K562 (cell line): ENCODE measurements around the gene LSS. TPM values are rescaled to one million over a fixed set of nuclear protein-coding genes. Genes with fewer than 3 reads are reported as not detected.
A peak's percentile ranks its signal among the peaks of the same experiment; 100 is the strongest.

Experiments
- EP400 ChIP-seq: fragments of 450-650 bp; IDR thresholded peaks from 2 replicates; pipeline ENCODE4 v1.6.1; 2017; ENCODE audit warnings: antibody characterized with exemption, mild to moderate bottlenecking, moderate library complexity
- ETS2 ChIP-seq: IDR thresholded peaks from 2 replicates; pipeline ENCODE4 v1.6.1; 2016; ENCODE audit warnings: borderline replicate concordance, missing genetic modification characterization, mild to moderate bottlenecking, moderate library complexity, missing compliant biosample characterization; ENCODE audit not compliant: poor library complexity, severe bottlenecking
- FOS ChIP-seq: IDR thresholded peaks from 3 replicates; pipeline ENCODE4 v1.6.1; 2011; ENCODE audit not compliant: insufficient read length; ENCODE audit errors: extremely low read depth
- HMGN3 ChIP-seq: IDR thresholded peaks from 2 replicates; pipeline ENCODE4 v1.6.1; 2011; ENCODE audit warnings: borderline replicate concordance, low read depth, mild to moderate bottlenecking, mixed read lengths, low read length; ENCODE audit not compliant: insufficient read length; ENCODE audit errors: extremely low read depth
- MAZ ChIP-seq, 2 experiments: fragments of 450-650 bp in 1 of 2; sonication (generic) in 1 of 2; formaldehyde crosslinking; IDR thresholded peaks in 1 of 2; conservative IDR thresholded peaks in 1 of 2; 2 replicates each; pipeline versions ENCODE4 v1.4.0 to v1.5.0; 2020; ENCODE audit warnings: mild to moderate bottlenecking in 1 of 2, missing genetic modification reagents in 1 of 2
- MXI1 ChIP-seq: IDR thresholded peaks from 2 replicates; pipeline ENCODE4 v1.6.1; 2011; ENCODE audit warnings: low read depth, mild to moderate bottlenecking, improper control_type of control experiment, low read length
- NRF1 ChIP-seq, 2 experiments: fragments of 450-650 bp; IDR thresholded peaks in 1 of 2; conservative IDR thresholded peaks in 1 of 2; 2 replicates each; pipeline ENCODE4 v1.6.1; 2014; ENCODE audit warnings: mild to moderate bottlenecking in 2 of 2
- POLR2A ChIP-seq: fragments of 450-650 bp; conservative IDR thresholded peaks from 2 replicates; pipeline ENCODE4 v1.6.1; 2016
- POLR2AphosphoS5 ChIP-seq: IDR thresholded peaks from 2 replicates; pipeline ENCODE4 v1.6.1; 2011; ENCODE audit warnings: mild to moderate bottlenecking, low read depth, low read length, moderate library complexity; ENCODE audit not compliant: control insufficient read depth, insufficient read depth
- POLR2G ChIP-seq: fragments of 200-400 bp; formaldehyde crosslinking; IDR thresholded peaks from 2 replicates; pipeline ENCODE4 v1.6.1; 2017; ENCODE audit warnings: low read depth, mild to moderate bottlenecking, antibody characterized with exemption, low read length, moderate library complexity
- RBFOX2 ChIP-seq: fragments of 200-400 bp; formaldehyde crosslinking; IDR thresholded peaks from 2 replicates; pipeline ENCODE4 v1.6.1; 2017; ENCODE audit warnings: low read depth, mild to moderate bottlenecking, low read length, moderate library complexity
- SNRNP70 ChIP-seq: fragments of 200-400 bp; formaldehyde crosslinking; optimal IDR thresholded peaks from 2 replicates; pipeline ENCODE3; 2017; ENCODE audit warnings: low read depth, low read length
- ZNF695 ChIP-seq: fragments of 450-650 bp; formaldehyde crosslinking; IDR thresholded peaks from 2 replicates; pipeline ENCODE4 v1.4.0; 2020; ENCODE audit warnings: mild to moderate bottlenecking, moderate library complexity
- ZNF76 ChIP-seq: fragments of 250-450 bp; sonication (Bioruptor Pico); IDR thresholded peaks from 2 replicates; pipeline ENCODE4 v1.4.0; 2020; ENCODE audit warnings: mild to moderate bottlenecking, moderate library complexity, borderline replicate concordance
- polyA plus RNA-seq, 8 experiments: library from polyadenylated mRNA; depleted of rRNA in 4 of 8; stranded (reverse) in 5 of 8; unstranded in 3 of 8; fragments of >200 nt; fragmentation: Nextera tagmentation in 2 of 8; fragmentation: Illumina TruSeq in 1 of 8; extraction: Ambion mirVana in 2 of 8; extraction: Trizol in 1 of 8; gene quantifications; 2 replicates each; pipeline versions ENCODE4 v1.2.1 to v1.2.3, GENCODE V29; 2011 to 2014; ENCODE audit warnings: inconsistent platforms in 1 of 8, missing spikeins in 1 of 8
- total RNA-seq, 7 experiments: library from RNA; depleted of rRNA in 6 of 7; stranded (reverse); fragments of >200 nt in 6 of 7; fragmentation: Illumina TruSeq in 2 of 7; extraction: Trizol in 2 of 7; gene quantifications; 2 replicates each; pipeline versions ENCODE4 v1.2.1 to v1.2.3, GENCODE V29; 2011 to 2021; ENCODE audit warnings: low replicate concordance in 1 of 7
- TF ChIP-seq, protein P1 (sequence below): fragments of 250-450 bp; sonication (Bioruptor Pico); IDR thresholded peaks from 2 replicates; pipeline ENCODE4 v1.9.0; 2021; ENCODE audit warnings: mild to moderate bottlenecking, inconsistent platforms
- TF ChIP-seq, protein P2 (sequence below): fragments of 250-450 bp; sonication (Bioruptor Pico); IDR thresholded peaks from 2 replicates; pipeline ENCODE4 v1.8.0; 2022; ENCODE audit warnings: inconsistent platforms, mild to moderate bottlenecking, moderate library complexity, borderline replicate concordance
- TF ChIP-seq, protein P3 (sequence below), 3 experiments: IDR thresholded peaks in 2 of 3; conservative IDR thresholded peaks in 1 of 3; 2 replicates each; pipeline ENCODE4 v1.5.1; 2011 to 2012; ENCODE audit warnings: low read length in 3 of 3, mild to moderate bottlenecking in 3 of 3, control low read depth in 2 of 3, improper control_type of control experiment in 1 of 3, inconsistent platforms in 1 of 3, low read depth in 1 of 3, mixed read lengths in 1 of 3, moderate library complexity in 1 of 3; ENCODE audit not compliant: insufficient read depth in 2 of 3
- TF ChIP-seq, protein P4 (sequence below), 2 experiments: fragments of 450-650 bp in 1 of 2; sonication (generic) in 1 of 2; formaldehyde crosslinking in 1 of 2; IDR thresholded peaks in 1 of 2; conservative IDR thresholded peaks in 1 of 2; 2 replicates each; pipeline versions ENCODE4 v1.6.1 to v1.8.1; 2016 to 2023; ENCODE audit warnings: mild to moderate bottlenecking in 2 of 2, moderate library complexity in 2 of 2, inconsistent platforms in 1 of 2, missing genetic modification reagents in 1 of 2

The LSS gene
- total and polyA plus RNA-seq, 9 of the 15 experiments (the other 6 are each of a cell fraction or from before 2014, with no cell fraction given) = 2.2 to 89.5 (median 37.4) TPM

DNA sequence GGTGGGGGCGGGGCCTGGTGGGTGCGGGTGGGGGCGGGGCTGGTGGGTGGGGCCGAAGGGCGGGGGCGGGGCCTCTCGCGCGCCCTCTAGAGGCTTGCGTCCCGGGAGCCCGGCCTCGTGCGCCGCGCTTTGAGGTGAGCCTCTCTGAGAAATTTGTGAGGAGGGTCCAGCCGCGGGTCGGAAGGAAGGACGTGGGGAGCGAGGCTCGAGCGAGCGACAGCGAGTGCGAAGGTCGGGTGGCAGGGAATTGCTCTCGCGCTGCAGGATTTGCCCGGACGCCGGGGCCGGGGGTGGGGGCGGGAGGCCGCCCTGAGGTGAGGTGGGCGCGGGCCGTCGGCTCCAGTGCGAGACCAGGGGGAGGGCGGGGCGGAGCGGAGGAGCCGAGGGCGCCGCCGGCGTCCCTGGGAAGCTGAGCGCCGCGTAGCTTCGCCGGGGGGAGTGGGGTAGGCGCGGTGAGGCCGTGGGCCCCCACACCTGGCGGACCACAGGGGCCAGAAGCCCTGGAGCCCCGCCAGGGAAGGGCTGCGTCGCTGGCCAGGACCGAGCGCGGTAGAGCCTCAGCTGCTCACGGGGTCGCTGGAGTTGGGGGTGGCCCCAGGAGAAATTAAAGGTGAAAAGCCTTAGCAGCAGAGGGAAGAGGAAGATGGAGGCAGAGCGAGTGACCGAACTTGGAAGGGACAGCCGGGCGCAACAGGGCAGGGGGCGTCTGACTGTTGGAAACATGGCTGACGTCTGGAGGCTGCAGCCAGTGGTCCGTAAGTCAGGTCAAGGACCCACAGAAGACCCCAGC is 754 bp upstream of the LSS start (continued):
- TF ChIP-seq FOS (no peak), NRF1 (conservative IDR thresholded peaks at IDR 0.05 in 1 of 2, IDR thresholded peaks at IDR 0.05 in 1 of 2) (no peak), POLR2AphosphoS5 (peak; percentile 67; the same call in 1 of the 2 replicates), ETS2 (tag) (no peak), HMGN3 (peak; percentile 65), POLR2A (peak; percentile 71; the same call in 1 of the 2 replicates), MXI1 (no peak), EP400 (peak; percentile 91), POLR2G (peak; percentile 79), ZNF695 (CRISPR knock-in tag) (no peak), RBFOX2 (peak; percentile 79), ZNF76 (CRISPR knock-in tag) (no peak), MAZ (CRISPR knock-in tag; conservative IDR thresholded peaks at IDR 0.05 in 1 of 2, IDR thresholded peaks at IDR 0.05 in 1 of 2) (peak; percentile 59 to 76; a peak in 3 of 4 replicates), SNRNP70 (no peak)
- TF ChIP-seq, protein P1, sequence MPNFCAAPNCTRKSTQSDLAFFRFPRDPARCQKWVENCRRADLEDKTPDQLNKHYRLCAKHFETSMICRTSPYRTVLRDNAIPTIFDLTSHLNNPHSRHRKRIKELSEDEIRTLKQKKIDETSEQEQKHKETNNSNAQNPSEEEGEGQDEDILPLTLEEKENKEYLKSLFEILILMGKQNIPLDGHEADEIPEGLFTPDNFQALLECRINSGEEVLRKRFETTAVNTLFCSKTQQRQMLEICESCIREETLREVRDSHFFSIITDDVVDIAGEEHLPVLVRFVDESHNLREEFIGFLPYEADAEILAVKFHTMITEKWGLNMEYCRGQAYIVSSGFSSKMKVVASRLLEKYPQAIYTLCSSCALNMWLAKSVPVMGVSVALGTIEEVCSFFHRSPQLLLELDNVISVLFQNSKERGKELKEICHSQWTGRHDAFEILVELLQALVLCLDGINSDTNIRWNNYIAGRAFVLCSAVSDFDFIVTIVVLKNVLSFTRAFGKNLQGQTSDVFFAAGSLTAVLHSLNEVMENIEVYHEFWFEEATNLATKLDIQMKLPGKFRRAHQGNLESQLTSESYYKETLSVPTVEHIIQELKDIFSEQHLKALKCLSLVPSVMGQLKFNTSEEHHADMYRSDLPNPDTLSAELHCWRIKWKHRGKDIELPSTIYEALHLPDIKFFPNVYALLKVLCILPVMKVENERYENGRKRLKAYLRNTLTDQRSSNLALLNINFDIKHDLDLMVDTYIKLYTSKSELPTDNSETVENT (CRISPR knock-in tag) = 0 out of 2 replicates have a peak, but pooled peaks have one; percentile 8
- TF ChIP-seq, protein P2, sequence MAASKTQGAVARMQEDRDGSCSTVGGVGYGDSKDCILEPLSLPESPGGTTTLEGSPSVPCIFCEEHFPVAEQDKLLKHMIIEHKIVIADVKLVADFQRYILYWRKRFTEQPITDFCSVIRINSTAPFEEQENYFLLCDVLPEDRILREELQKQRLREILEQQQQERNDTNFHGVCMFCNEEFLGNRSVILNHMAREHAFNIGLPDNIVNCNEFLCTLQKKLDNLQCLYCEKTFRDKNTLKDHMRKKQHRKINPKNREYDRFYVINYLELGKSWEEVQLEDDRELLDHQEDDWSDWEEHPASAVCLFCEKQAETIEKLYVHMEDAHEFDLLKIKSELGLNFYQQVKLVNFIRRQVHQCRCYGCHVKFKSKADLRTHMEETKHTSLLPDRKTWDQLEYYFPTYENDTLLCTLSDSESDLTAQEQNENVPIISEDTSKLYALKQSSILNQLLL (CRISPR knock-in tag) = no peak
- TF ChIP-seq, protein P3, sequence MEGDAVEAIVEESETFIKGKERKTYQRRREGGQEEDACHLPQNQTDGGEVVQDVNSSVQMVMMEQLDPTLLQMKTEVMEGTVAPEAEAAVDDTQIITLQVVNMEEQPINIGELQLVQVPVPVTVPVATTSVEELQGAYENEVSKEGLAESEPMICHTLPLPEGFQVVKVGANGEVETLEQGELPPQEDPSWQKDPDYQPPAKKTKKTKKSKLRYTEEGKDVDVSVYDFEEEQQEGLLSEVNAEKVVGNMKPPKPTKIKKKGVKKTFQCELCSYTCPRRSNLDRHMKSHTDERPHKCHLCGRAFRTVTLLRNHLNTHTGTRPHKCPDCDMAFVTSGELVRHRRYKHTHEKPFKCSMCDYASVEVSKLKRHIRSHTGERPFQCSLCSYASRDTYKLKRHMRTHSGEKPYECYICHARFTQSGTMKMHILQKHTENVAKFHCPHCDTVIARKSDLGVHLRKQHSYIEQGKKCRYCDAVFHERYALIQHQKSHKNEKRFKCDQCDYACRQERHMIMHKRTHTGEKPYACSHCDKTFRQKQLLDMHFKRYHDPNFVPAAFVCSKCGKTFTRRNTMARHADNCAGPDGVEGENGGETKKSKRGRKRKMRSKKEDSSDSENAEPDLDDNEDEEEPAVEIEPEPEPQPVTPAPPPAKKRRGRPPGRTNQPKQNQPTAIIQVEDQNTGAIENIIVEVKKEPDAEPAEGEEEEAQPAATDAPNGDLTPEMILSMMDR (IDR thresholded peaks at IDR 0.05 in 2 of 3, conservative IDR thresholded peaks at IDR 0.05 in 1 of 3; ENCODE audit: insufficient read depth in 2 of 3, low read depth in 1 of 3, low read length in 3 of 3) = peak; percentile 48 to 66 (median 65); a peak in 5 of 6 replicates
- TF ChIP-seq, protein P4, sequence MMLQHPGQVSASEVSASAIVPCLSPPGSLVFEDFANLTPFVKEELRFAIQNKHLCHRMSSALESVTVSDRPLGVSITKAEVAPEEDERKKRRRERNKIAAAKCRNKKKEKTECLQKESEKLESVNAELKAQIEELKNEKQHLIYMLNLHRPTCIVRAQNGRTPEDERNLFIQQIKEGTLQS (IDR thresholded peaks at IDR 0.05) = no peak
- TF ChIP-seq, protein P4 (CRISPR knock-in tag; conservative IDR thresholded peaks at IDR 0.05) = no peak
